Ovary (tissue), 9 donors: ENCODE data around the gene SLC4A1. TPM values are rescaled to one million over a fixed set of nuclear protein-coding genes. Genes with fewer than 3 reads are reported as not detected.

ENCODE experiments used
- DNase-seq, 5 donors: peaks; one replicate each; pipeline ENCODE4 v3.0.0-alpha.2; 2019 to 2020
- H3K27ac ChIP-seq, 2 donors: fragments of 200-600 bp; one replicate each; pipeline versions ENCODE4 v1.5.1 to v1.8.0; 2019 to 2022
- H3K27me3 ChIP-seq: fragments of 200-600 bp; one replicate; pipeline ENCODE4 v1.8.0; 2022
- H3K36me3 ChIP-seq: fragments of 200-600 bp; sonication (generic); one replicate; pipeline ENCODE4 v1.5.1; 2019
- H3K4me1 ChIP-seq: one replicate; pipeline ENCODE4 v1.8.1; 2013; ENCODE audit warnings: mild to moderate bottlenecking, moderate library complexity; ENCODE audit not compliant: insufficient read depth
- H3K4me3 ChIP-seq: fragments of 200-600 bp; sonication (generic); one replicate; pipeline ENCODE4 v1.5.1; 2017
- H3K9me3 ChIP-seq, 2 donors: fragments of 200-600 bp in 1 of 2; sonication (generic) in 1 of 2; one replicate each; pipeline versions ENCODE4 v1.5.1 to v1.8.1; 2013 to 2019; ENCODE audit warnings: mild to moderate bottlenecking in 1 of 2, moderate library complexity in 1 of 2
- EP300 ChIP-seq: sonication (generic); formaldehyde crosslinking; IDR thresholded peaks from one replicate; pipeline ENCODE4 v1.6.1; 2017; ENCODE audit warnings: antibody characterized with exemption
- POLR2A ChIP-seq: fragments of 450-650 bp; IDR thresholded peaks from one replicate; pipeline ENCODE4 v1.6.1; 2017; ENCODE audit warnings: antibody characterized with exemption, mild to moderate bottlenecking, moderate library complexity
- WGBS, 3 donors: extraction: QIAGEN DNeasy Blood & Tissue Kit in 1 of 3; methylation state at CpG; one replicate each; pipeline versions ENCODE4 v1.1.5 to v1.1.7; 2013 to 2017; 5-methylcytosine and 5-hydroxymethylcytosine counted together
- intact Hi-C, 4 donors: fragments of 100-400 bp; cut with DNase I; formaldehyde crosslinking; loops; one replicate each; pipeline versions ENCODE4 v1.11.0 to v1.15.1; 2022 to 2023
- polyA plus RNA-seq, 2 donors: library from polyadenylated mRNA; stranded (reverse); fragments of 200-250 nt in 1 of 2; fragments of 350-450 nt in 1 of 2; fragmentation: Illumina TruSeq in 1 of 2; extraction: RNeasy Lipid Tissue Mini Kit (QIAGEN cat#74804) in 1 of 2; gene quantifications; one replicate each; pipeline ENCODE4 v1.2.3, GENCODE V29; 2013 to 2014
- total RNA-seq, 7 donors: library from RNA; depleted of rRNA in 2 of 7; stranded (reverse); fragments of >200 nt in 2 of 7; fragmentation: NEBNext Ultra II Directional in 3 of 7; extraction: Animal tissue kit (Norgen Biotek cat#: 25700) in 3 of 7; gene quantifications; one replicate each; pipeline versions ENCODE4 v1.1.0 to v1.2.4, GENCODE V29; 2016 to 2023
- TF ChIP-seq, protein P1 (sequence below), 3 donors: fragments of 450-650 bp in 2 of 3; fragments of 200-600 bp in 1 of 3; IDR thresholded peaks; one replicate each; pipeline versions ENCODE4 v1.5.1 to v1.8.0; 2016 to 2022; ENCODE audit warnings: antibody characterized with exemption in 3 of 3, mild to moderate bottlenecking in 1 of 3
- donor health status: DM: no; HTN: no; CAD: no; lungs with moderate emphysema.
- donor health status: DM: no; HTN: no; CAD: no.
- donor health status: Bipolar disorder and iron deficiency.
- donor health status: DM: yes; HTN: yes; CAD: no.
- donor health status: DM: no; HTN: no; CAD: no.
- donor health status: DM: yes; HTN: yes; CAD: no.

The SLC4A1 gene
- total and polyA plus RNA-seq, 9 donors: 0.08 to 3.2 (median 0.35) TPM; not detected in 5

DNA sequence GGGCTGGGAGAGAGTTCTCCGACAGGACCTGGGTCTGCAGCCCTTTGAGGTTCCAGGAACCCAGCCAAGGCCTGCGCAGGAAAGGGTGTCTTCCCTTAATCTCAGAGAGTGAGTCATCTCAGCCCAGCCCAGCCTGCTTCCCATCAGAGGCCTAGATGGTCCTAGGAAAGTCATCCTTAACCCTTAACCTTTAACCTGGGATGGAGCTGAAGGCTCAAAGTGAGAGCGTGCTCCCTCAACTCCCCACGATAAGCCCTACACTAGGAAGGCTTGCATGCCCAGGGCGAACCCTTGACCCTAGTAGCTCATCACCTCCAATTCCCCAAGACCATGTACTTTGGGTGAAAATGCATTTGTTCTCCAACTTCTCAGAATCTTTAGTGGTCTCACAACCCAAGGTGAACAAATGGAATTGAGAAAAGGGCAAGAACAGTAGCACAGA is 63.5 kb downstream of the SLC4A1 start:
- H3K27me3 ChIP-seq: no peaks in the 10 kb centered on the region
- H3K4me1 ChIP-seq: no peaks in the 10 kb centered on the region
- DNase-seq: peak in 2 of 5 donors; percentile 53 to 55
- H3K4me3 ChIP-seq: no peak overlapping the region
- H3K9me3 ChIP-seq: no peaks in the 10 kb centered on the region
- no peaks in the 10 kb centered on the region for H3K36me3 ChIP-seq
- no peak overlapping the region for H3K27ac ChIP-seq
- intact Hi-C loops: loop anchor here in 1 of 4 donors (10.0 kb wide), 1 partner anchor 150 kb away; no protein-coding TSS in a partner anchor
- TF ChIP-seq EP300 (no peak), POLR2A (no peak)
- TF ChIP-seq, protein P1, sequence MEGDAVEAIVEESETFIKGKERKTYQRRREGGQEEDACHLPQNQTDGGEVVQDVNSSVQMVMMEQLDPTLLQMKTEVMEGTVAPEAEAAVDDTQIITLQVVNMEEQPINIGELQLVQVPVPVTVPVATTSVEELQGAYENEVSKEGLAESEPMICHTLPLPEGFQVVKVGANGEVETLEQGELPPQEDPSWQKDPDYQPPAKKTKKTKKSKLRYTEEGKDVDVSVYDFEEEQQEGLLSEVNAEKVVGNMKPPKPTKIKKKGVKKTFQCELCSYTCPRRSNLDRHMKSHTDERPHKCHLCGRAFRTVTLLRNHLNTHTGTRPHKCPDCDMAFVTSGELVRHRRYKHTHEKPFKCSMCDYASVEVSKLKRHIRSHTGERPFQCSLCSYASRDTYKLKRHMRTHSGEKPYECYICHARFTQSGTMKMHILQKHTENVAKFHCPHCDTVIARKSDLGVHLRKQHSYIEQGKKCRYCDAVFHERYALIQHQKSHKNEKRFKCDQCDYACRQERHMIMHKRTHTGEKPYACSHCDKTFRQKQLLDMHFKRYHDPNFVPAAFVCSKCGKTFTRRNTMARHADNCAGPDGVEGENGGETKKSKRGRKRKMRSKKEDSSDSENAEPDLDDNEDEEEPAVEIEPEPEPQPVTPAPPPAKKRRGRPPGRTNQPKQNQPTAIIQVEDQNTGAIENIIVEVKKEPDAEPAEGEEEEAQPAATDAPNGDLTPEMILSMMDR (IDR thresholded peaks at IDR 0.05): no peak
- 33 to 35% (median 35%) methylated on average over 5 of the region's 5 CpGs for WGBS, 3 donors

DNA sequence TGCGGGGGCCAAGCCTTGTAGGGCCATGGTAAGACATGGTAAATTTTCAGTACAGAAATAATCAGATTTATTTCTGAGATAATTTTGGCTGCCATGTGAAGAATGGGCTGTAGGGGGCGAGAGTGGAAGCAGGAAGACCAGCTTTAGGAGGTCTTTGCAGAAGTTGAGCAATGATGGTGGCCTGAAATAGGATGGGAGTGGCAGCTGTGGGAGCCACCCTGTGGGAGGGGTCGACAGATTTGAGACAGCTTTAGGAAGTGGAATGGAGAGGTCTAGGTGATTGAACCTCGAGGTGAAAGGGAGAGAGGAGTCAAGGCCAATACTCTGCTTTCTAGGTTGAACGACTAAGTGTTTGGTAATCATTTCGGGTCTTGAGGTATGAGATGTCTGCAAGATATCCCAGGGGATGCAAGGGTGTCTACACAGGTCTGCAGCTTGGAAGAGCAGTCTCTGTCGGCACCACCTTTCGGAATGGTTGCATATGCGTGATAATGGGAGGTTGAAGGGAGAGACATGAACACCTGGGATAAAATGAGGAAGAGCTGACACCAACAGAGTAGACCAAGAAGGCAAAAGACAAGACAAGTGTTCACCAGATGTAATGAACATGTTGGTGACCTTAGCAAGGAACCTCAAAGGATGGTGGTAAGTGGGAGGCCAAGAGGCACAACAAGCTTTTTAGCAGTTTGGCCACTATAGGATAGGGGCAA is 64.0 kb downstream of the SLC4A1 start:
- no peak overlapping the region for H3K27ac ChIP-seq

DNA sequence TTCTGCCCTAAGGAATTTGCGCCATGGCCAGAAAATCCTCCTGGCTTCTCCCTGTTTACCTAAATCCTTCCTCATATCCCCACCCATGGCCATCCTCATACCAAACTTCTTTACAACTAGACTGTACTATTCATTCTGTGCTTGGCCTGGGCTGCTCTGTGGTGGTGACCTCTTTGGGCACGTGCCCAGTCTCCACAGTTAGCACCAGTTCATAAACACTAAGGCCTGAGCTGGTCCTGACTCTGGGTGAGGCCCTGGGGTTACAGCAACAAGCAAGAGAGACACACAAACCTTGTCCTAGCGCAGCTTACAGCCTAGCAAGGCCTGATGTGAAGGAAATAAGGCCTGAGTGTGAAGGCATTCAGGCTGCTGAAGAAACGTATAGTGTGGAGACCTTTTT is 65.2 kb downstream of the SLC4A1 start:
- DNase-seq: peak in 1 of 5 donors; percentile 17
- Histone ChIP-seq H3K36me3 (no peaks in the 10 kb centered on the region), H3K27ac (no peak overlapping the region), H3K27me3 (no peaks in the 10 kb centered on the region), H3K4me1 (no peaks in the 10 kb centered on the region), H3K9me3 (no peaks in the 10 kb centered on the region), H3K4me3 (no peak overlapping the region)
- intact Hi-C loops: loop anchor here in 1 of 4 donors (10.0 kb wide), 1 partner anchor 152 kb away; no protein-coding TSS in a partner anchor
- no peak for TF ChIP-seq POLR2A
- TF ChIP-seq EP300: no peak
- TF ChIP-seq, protein P1 (IDR thresholded peaks at IDR 0.05): no peak
- WGBS, 3 donors: 77 to 86% (median 81%) methylated on average over 4 of the region's 4 CpGs

More for the DNA sequence above, 64.0 kb downstream of the SLC4A1 start:
- DNase-seq: no peak
- no peaks in the 10 kb centered on the region for H3K9me3 ChIP-seq
- H3K36me3 ChIP-seq: no peaks in the 10 kb centered on the region
- H3K27me3 ChIP-seq: no peaks in the 10 kb centered on the region
- intact Hi-C loops: loop anchor here in 1 of 4 donors (10.0 kb wide), 1 partner anchor 151 kb away; no protein-coding TSS in a partner anchor
- TF ChIP-seq POLR2A: no peak
- no peak for TF ChIP-seq EP300
- TF ChIP-seq, protein P1 (IDR thresholded peaks at IDR 0.05): no peak
- no peak overlapping the region for H3K4me3 ChIP-seq
- H3K4me1 ChIP-seq: no peaks in the 10 kb centered on the region
- 53 to 58% (median 57%) methylated on average over 9 of the region's 9 CpGs for WGBS, 3 donors

DNA sequence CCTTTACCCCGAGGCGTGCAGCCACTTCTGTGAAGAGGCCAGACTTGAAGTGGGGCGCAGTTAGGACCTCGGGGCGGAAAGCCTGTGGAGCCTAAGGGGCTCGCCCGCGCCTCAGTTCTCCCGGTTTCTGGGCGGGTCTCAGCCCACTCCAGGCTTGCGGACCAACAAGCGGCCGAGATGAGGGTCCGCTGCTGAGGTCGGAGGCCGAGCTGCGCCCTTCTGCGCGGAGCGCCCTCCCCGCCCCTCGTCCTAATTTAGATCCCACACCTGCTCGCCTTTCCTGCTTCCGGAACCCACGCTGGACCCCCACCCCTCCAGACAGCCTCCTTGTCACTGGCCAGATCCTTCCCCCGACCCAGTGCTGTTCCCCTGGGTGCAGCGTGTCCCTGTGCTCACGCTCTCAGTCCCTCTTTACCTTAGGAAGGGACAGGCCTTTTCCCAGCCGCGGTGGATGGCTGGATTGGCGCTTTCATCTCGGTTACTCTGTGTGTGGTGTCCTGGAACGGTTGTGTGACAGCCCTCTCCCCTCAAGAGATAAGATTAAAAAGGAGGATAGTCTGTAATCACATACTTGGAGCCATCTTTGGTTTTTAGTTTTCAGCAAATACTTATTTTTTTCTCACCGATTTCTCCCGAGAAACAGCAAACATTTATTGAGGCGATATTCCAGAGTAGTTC is 67.3 kb downstream of the SLC4A1 start:
- Histone ChIP-seq H3K4me3 (peak overlapping the region; percentile 83), H3K9me3 (no peaks in the 10 kb centered on the region), H3K36me3 (no peaks in the 10 kb centered on the region), H3K27ac (peak overlapping the region; percentile 54 to 95), H3K4me1 (no peaks in the 10 kb centered on the region), H3K27me3 (no peaks in the 10 kb centered on the region)
- intact Hi-C loops: loop anchor here in 1 of 4 donors (10.0 kb wide), 1 partner anchor 154 kb away; no protein-coding TSS in a partner anchor
- WGBS, 3 donors: 5 to 7% (median 5%) methylated on average over 28 to 36 of the region's 36 CpGs
- TF ChIP-seq POLR2A (peak; percentile 25), EP300 (no peak)
- TF ChIP-seq, protein P1 (IDR thresholded peaks at IDR 0.05): no peak
- peak in 1 of 5 donors; percentile 49 for DNase-seq
